HG03575 (cell line): ENCODE data around the gene DEFB114.

ENCODE experiments used
- ATAC-seq: cut with Tn5 transposase; IDR thresholded peaks from one replicate; pipeline ENCODE4 v1.9.1; 2021; ENCODE audit not compliant: unreplicated experiment, insufficient number of reproducible peaks, low FRiP score; ENCODE audit errors: extremely low read depth

The DEFB114 gene

GRCh38 chr6:49939993-49940498 lies 23.9 kb downstream of the DEFB114 start:
- ATAC-seq: no peak

GRCh38 chr6:49937811-49938210 lies 26.2 kb downstream of the DEFB114 start:
- ATAC-seq: no peak

- ATAC-seq: no peak
Observed at GRCh38 chr6:49937017-49937416, 26.9 kb downstream of the DEFB114 start.

GRCh38 chr6:49935387-49935786 lies 28.6 kb downstream of the DEFB114 start:
- no peak for ATAC-seq

GRCh38 chr6:49934770-49935169 lies 29.2 kb downstream of the DEFB114 start:
- no peak for ATAC-seq

- no peak for ATAC-seq
Observed at GRCh38 chr6:49933526-49933925, 30.4 kb downstream of the DEFB114 start.

GRCh38 chr6:49929340-49929739 lies 34.6 kb downstream of the DEFB114 start:
- no peak for ATAC-seq

GRCh38 chr6:49923826-49924225 lies 40.1 kb downstream of the DEFB114 start:
- no peak for ATAC-seq

GRCh38 chr6:49919935-49920644 lies 43.9 kb downstream of the DEFB114 start:
- ATAC-seq: no peak

- no peak for ATAC-seq
Observed at GRCh38 chr6:49919261-49919660, 44.7 kb downstream of the DEFB114 start.

- ATAC-seq: no peak
Observed at GRCh38 chr6:49918787-49919186, 45.2 kb downstream of the DEFB114 start.

- ATAC-seq: no peak
Observed at GRCh38 chr6:49915035-49915434, 48.9 kb downstream of the DEFB114 start.

- ATAC-seq: no peak
Observed at GRCh38 chr6:49913636-49914375, 50.2 kb downstream of the DEFB114 start.

- no peak for ATAC-seq
Observed at GRCh38 chr6:49912196-49912595, 51.8 kb downstream of the DEFB114 start.

- ATAC-seq: no peak
Observed at GRCh38 chr6:49911252-49911651, 52.7 kb downstream of the DEFB114 start.
